ENCODE data around the gene FGFRL1.

DNA sequence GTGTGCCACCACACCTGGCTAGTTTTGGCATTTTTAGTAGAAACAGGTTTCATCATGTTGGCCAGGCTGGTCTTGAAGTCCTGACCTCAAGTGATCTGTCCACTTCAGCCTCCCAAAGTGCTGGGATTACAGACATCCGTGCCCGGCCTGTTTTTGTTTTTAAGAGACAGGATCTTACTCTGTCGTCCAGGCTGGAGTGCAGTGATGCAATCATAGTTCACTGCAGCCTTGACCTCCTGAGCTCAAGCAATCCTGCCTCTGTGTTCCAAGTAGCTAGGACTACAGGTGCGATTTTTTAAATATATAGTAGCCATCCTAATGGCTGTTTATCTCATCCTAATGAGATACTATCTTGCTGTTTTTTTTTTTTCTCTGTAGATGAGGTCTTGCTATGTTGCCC, 54.3 kb downstream of the FGFRL1 start:
- TF ChIP-seq, protein P1, sequence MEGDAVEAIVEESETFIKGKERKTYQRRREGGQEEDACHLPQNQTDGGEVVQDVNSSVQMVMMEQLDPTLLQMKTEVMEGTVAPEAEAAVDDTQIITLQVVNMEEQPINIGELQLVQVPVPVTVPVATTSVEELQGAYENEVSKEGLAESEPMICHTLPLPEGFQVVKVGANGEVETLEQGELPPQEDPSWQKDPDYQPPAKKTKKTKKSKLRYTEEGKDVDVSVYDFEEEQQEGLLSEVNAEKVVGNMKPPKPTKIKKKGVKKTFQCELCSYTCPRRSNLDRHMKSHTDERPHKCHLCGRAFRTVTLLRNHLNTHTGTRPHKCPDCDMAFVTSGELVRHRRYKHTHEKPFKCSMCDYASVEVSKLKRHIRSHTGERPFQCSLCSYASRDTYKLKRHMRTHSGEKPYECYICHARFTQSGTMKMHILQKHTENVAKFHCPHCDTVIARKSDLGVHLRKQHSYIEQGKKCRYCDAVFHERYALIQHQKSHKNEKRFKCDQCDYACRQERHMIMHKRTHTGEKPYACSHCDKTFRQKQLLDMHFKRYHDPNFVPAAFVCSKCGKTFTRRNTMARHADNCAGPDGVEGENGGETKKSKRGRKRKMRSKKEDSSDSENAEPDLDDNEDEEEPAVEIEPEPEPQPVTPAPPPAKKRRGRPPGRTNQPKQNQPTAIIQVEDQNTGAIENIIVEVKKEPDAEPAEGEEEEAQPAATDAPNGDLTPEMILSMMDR (IDR thresholded peaks at IDR 0.05), result no peak
- TF ChIP-seq POLR2A (IDR thresholded peaks at IDR 0.05) (no peak), POLR2AphosphoS5 (IDR thresholded peaks at IDR 0.05) (no peak)

Data from breast epithelium (tissue), 3 donors.